WTC11 (cell line): Measurements from ENCODE around the gene GCHFR. TPM values are rescaled to one million over a fixed set of nuclear protein-coding genes. Genes with fewer than 3 reads are reported as not detected.

Experiments used
- ATAC-seq: fragments of 200-7000 bp; cut with Tn5 transposase; 2 replicates; pipeline ENCODE4 v1.10.0; 2021; ENCODE audit warnings: mild to moderate bottlenecking, moderate library complexity
- CTCF ChIA-PET: fragments of 300-600 bp; sonication (Branson Sonifier 250); formaldehyde crosslinking; loops from one replicate; lab custom pipeline; 2021; ENCODE audit warnings: antibody characterized with exemption; lab: Charles Lee
- POLR2A ChIA-PET: fragments of 350-600 bp; sonication (Branson Sonifier 250); formaldehyde crosslinking; loops from one replicate; lab custom pipeline; 2021; ENCODE audit warnings: antibody characterized with exemption; lab: Charles Lee
- DNase-seq: peaks from one replicate; pipeline ENCODE4 v3.0.0; 2021; ENCODE audit warnings: low spot score
- H3K27ac Mint-ChIP-seq: 2 replicates; pipeline ENCODE4 v1.8.0; 2021; ENCODE audit warnings: mixed read lengths
- H3K27me3 Mint-ChIP-seq: 2 replicates; pipeline ENCODE4 v1.8.0; 2021; ENCODE audit warnings: low read depth, mild to moderate bottlenecking, moderate library complexity, mixed read lengths
- H3K36me3 Mint-ChIP-seq: 2 replicates; pipeline ENCODE4 v1.8.0; 2021; ENCODE audit warnings: mixed read lengths
- H3K4me1 Mint-ChIP-seq: 2 replicates; pipeline ENCODE4 v1.8.0; 2022; ENCODE audit warnings: mixed read lengths
- H3K4me3 Mint-ChIP-seq: 2 replicates; pipeline ENCODE4 v1.8.0; 2021; ENCODE audit warnings: mild to moderate bottlenecking, moderate library complexity, mixed read lengths
- H3K9me3 Mint-ChIP-seq: 2 replicates; pipeline ENCODE4 v1.8.0; 2021; ENCODE audit warnings: mixed read lengths
- ARID4B ChIP-seq: sonication (generic); formaldehyde crosslinking; IDR thresholded peaks from 2 replicates; pipeline ENCODE4 v1.8.0; 2023; ENCODE audit warnings: missing genetic modification reagents, mild to moderate bottlenecking, borderline replicate concordance
- ESRRA ChIP-seq: sonication (generic); formaldehyde crosslinking; IDR thresholded peaks from 2 replicates; pipeline ENCODE4 v1.8.1; 2022; ENCODE audit warnings: mild to moderate bottlenecking, missing genetic modification reagents, borderline replicate concordance
- ETV6 ChIP-seq: sonication (generic); formaldehyde crosslinking; IDR thresholded peaks from 2 replicates; pipeline ENCODE4 v1.8.1; 2022; ENCODE audit warnings: mild to moderate bottlenecking, missing genetic modification reagents
- FOXJ3 ChIP-seq: sonication (generic); formaldehyde crosslinking; IDR thresholded peaks from 2 replicates; pipeline ENCODE4 v1.9.0; 2021; ENCODE audit warnings: missing genetic modification reagents, mild to moderate bottlenecking, borderline replicate concordance
- GRHL2 ChIP-seq: fragments of 250-450 bp; sonication (Bioruptor Pico); IDR thresholded peaks from 2 replicates; pipeline ENCODE4 v1.8.0; 2022; ENCODE audit warnings: mild to moderate bottlenecking, moderate library complexity; ENCODE audit not compliant: insufficient replicate concordance, severe bottlenecking
- GTF2I ChIP-seq: fragments of 250-450 bp; sonication (Bioruptor Pico); conservative IDR thresholded peaks from 2 replicates; pipeline ENCODE4 v1.4.0; 2021; ENCODE audit warnings: mild to moderate bottlenecking
- NR3C1 ChIP-seq: sonication (generic); formaldehyde crosslinking; conservative IDR thresholded peaks from 2 replicates; pipeline ENCODE4 v1.8.1; 2023; ENCODE audit warnings: low read depth, mild to moderate bottlenecking, missing genetic modification reagents
- OVOL2 ChIP-seq: fragments of 250-450 bp; sonication (Bioruptor Pico); IDR thresholded peaks from 2 replicates; pipeline ENCODE4 v1.9.0; 2021; ENCODE audit warnings: mild to moderate bottlenecking, borderline replicate concordance
- SMAD3 ChIP-seq: sonication (generic); formaldehyde crosslinking; IDR thresholded peaks from 2 replicates; pipeline ENCODE4 v1.8.0; 2022; ENCODE audit warnings: missing genetic modification reagents, mild to moderate bottlenecking, borderline replicate concordance
- SMAD4 ChIP-seq: sonication (generic); formaldehyde crosslinking; IDR thresholded peaks from 2 replicates; pipeline ENCODE4 v1.8.0; 2022; ENCODE audit warnings: mild to moderate bottlenecking, missing genetic modification reagents
- STAT6 ChIP-seq: sonication (generic); formaldehyde crosslinking; conservative IDR thresholded peaks from 2 replicates; pipeline ENCODE4 v1.8.1; 2023; ENCODE audit warnings: mild to moderate bottlenecking, low read depth, missing genetic modification reagents, moderate library complexity
- ZNF219 ChIP-seq: sonication (generic); formaldehyde crosslinking; IDR thresholded peaks from 2 replicates; pipeline ENCODE4 v1.8.0; 2023; ENCODE audit warnings: missing genetic modification reagents, mild to moderate bottlenecking, borderline replicate concordance
- ZNF396 ChIP-seq: fragments of 250-450 bp; sonication (Bioruptor Pico); IDR thresholded peaks from 2 replicates; pipeline ENCODE4 v1.8.0; 2021; ENCODE audit warnings: mild to moderate bottlenecking, moderate library complexity, borderline replicate concordance
- ZNF416 ChIP-seq: fragments of 250-450 bp; sonication (Bioruptor Pico); IDR thresholded peaks from 2 replicates; pipeline ENCODE4 v1.9.0; 2021; ENCODE audit warnings: mild to moderate bottlenecking, inconsistent platforms
- ZNF425 ChIP-seq: fragments of 250-450 bp; sonication (Bioruptor Pico); conservative IDR thresholded peaks from 2 replicates; pipeline ENCODE4 v1.9.0; 2021; ENCODE audit warnings: mild to moderate bottlenecking
- total RNA-seq: library from RNA; stranded (reverse); gene quantifications from 3 replicates; pipeline ENCODE4 v1.2.3, GENCODE V29; 2021

Gene GCHFR
- total RNA-seq, 1 experiment from 2014 or later: 42.3 TPM

GRCh38 chr15:40768521-40769273 is 4.8 kb downstream of the GCHFR start:
- ChIA-PET CTCF (interaction anchor here (0.6 to 7.8 kb wide), 5 partner anchors 17 to 123 kb away, joined by 3 to 60 read pairs (median 4); no protein-coding TSS in a partner anchor), POLR2A (no interaction called here)
- TF ChIP-seq OVOL2 (CRISPR knock-in tag) (no peak), NR3C1 (CRISPR knock-in tag) (no peak), ESRRA (CRISPR knock-in tag) (no peak), STAT6 (CRISPR knock-in tag) (no peak), ZNF396 (CRISPR knock-in tag) (no peak), ZNF219 (CRISPR knock-in tag) (no peak), ZNF425 (CRISPR knock-in tag) (no peak), SMAD4 (no peak), ARID4B (CRISPR knock-in tag) (no peak), FOXJ3 (CRISPR knock-in tag) (no peak), ETV6 (CRISPR knock-in tag) (no peak), GTF2I (CRISPR knock-in tag) (no peak), SMAD3 (CRISPR knock-in tag) (no peak), ZNF416 (CRISPR knock-in tag) (no peak), GRHL2 (CRISPR knock-in tag) (no peak)
- no peak for ATAC-seq
- H3K9me3 Mint-ChIP-seq: no peaks in the 10 kb centered on the region
- no peak overlapping the region for H3K4me3 Mint-ChIP-seq
- DNase-seq: no peak
- H3K4me1 Mint-ChIP-seq: peaks cover 31% of the 10 kb centered on the region
- no peak overlapping the region; the same call in 1 of the 2 replicates for H3K27ac Mint-ChIP-seq
- H3K27me3 Mint-ChIP-seq: no peaks in the 10 kb centered on the region
- no peaks in the 10 kb centered on the region; the same call in 1 of the 2 replicates for H3K36me3 Mint-ChIP-seq
